ENCODE results near the gene LRRC8B.

DNA sequence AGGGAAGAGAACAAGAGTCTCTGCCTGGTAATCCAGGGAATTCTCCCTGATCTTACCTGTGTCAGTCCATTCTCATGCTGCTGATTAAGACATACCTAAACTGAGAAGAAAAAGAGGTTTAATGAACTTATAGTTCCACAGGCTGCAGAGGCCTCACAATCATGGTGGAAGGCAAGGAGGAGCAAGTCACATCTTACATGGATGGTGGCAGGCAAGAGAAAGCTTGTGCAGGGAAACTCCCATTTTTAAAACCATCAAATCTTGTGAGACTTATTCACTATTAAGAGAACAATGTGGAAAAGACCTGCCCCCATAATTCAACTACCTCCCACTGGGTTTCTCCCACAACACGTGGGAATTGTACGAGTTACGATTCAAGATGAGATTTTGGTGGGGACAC, 34.2 kb upstream of the LRRC8B start:
- TF ChIP-seq, protein P1, sequence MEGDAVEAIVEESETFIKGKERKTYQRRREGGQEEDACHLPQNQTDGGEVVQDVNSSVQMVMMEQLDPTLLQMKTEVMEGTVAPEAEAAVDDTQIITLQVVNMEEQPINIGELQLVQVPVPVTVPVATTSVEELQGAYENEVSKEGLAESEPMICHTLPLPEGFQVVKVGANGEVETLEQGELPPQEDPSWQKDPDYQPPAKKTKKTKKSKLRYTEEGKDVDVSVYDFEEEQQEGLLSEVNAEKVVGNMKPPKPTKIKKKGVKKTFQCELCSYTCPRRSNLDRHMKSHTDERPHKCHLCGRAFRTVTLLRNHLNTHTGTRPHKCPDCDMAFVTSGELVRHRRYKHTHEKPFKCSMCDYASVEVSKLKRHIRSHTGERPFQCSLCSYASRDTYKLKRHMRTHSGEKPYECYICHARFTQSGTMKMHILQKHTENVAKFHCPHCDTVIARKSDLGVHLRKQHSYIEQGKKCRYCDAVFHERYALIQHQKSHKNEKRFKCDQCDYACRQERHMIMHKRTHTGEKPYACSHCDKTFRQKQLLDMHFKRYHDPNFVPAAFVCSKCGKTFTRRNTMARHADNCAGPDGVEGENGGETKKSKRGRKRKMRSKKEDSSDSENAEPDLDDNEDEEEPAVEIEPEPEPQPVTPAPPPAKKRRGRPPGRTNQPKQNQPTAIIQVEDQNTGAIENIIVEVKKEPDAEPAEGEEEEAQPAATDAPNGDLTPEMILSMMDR (IDR thresholded peaks at IDR 0.05): no peak
- no peak for TF ChIP-seq POLR2AphosphoS5 (IDR thresholded peaks at IDR 0.05)

Measured in breast epithelium (tissue), 3 donors.